Measurements from ENCODE around the gene AAMP.

Gene AAMP

GRCh38 chr2:218228366-218229090 is 41.4 kb downstream of the AAMP start:
- ChIA-PET CTCF (no interaction called here), POLR2A (no interaction called here)
- no peak overlapping the region for H3K27ac ChIP-seq (ENCODE audit: extremely low read depth, low read depth, low read length)
- peaks cover 41 to 87% of the 10 kb centered on the region in 2 experiments for H3K36me3 ChIP-seq (ENCODE audit: control insufficient read depth in 2 of 2, insufficient read depth in 1 of 2, low read length in 2 of 2)
- peaks cover 8% of the 10 kb centered on the region for H3K4me1 ChIP-seq (ENCODE audit: control insufficient read depth, insufficient read depth, low read length)
- no peaks in the 10 kb centered on the region for H3K9me3 ChIP-seq (ENCODE audit: control insufficient read depth, insufficient read depth, low read depth, low read length)
- TF ChIP-seq ZNF629 (tag by site-specific recombination; IDR thresholded peaks at IDR 0.05) (peak; percentile 55; the same call in 1 of the 2 replicates), ZNF138 (tag by site-specific recombination; IDR thresholded peaks at IDR 0.05; ENCODE audit: borderline replicate concordance) (no peak), ZNF157 (tag by site-specific recombination; IDR thresholded peaks at IDR 0.05) (no peak), MEIS1 (CRISPR knock-in tag; IDR thresholded peaks at IDR 0.05; ENCODE audit: borderline replicate concordance) (no peak), ZNF843 (tag by site-specific recombination; IDR thresholded peaks at IDR 0.05) (no peak)
- TF ChIP-seq, protein P1, sequence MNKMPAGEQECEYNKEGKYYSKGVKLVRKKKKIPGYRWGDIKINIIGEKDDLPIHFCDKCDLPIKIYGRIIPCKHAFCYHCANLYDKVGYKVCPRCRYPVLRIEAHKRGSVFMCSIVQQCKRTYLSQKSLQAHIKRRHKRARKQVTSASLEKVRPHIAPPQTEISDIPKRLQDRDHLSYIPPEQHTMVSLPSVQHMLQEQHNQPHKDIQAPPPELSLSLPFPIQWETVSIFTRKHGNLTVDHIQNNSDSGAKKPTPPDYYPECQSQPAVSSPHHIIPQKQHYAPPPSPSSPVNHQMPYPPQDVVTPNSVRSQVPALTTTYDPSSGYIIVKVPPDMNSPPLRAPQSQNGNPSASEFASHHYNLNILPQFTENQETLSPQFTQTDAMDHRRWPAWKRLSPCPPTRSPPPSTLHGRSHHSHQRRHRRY (tag by site-specific recombination; IDR thresholded peaks at IDR 0.05), result no peak
- no peak overlapping the region for H3K4me3 ChIP-seq (ENCODE audit: low read depth, low read length)

DNA sequence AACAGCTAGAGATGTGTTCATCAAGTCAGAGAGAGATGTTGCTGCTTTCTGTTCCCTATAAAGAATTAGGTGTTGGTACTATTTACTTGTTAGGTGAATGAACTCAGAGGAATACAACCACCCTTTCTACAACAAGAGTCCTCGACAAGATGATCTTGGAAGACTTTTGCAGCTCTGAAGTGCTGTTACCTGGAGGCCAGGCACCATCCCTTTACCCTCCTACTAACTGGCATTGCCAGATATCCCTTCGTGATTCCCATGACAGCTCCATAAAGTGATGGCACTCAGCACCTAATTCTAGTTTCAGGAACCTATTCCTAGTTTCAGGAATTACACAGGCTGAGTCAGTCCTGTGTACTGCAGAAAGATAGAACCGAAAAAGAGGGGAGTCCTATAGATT is 43.0 kb downstream of the AAMP start:
- no peak overlapping the region for H3K27ac ChIP-seq (ENCODE audit: extremely low read depth, low read depth, low read length)
- peaks cover 34 to 79% of the 10 kb centered on the region in 2 experiments for H3K36me3 ChIP-seq (ENCODE audit: control insufficient read depth in 2 of 2, insufficient read depth in 1 of 2, low read length in 2 of 2)
- ChIA-PET POLR2A (interaction anchor here (2.0 kb wide), 1 partner anchor 10 kb away, joined by 9 read pairs; the partner anchor contains the start of gene ARPC2), CTCF (interaction anchor here (0.7 kb wide), 1 partner anchor 59 kb away, joined by 3 read pairs; no protein-coding TSS in a partner anchor)
- no peak overlapping the region for H3K4me3 ChIP-seq (ENCODE audit: low read depth, low read length)
- H3K4me1 ChIP-seq (ENCODE audit: control insufficient read depth, insufficient read depth, low read length), result peaks cover 21% of the 10 kb centered on the region
- H3K9me3 ChIP-seq (ENCODE audit: control insufficient read depth, insufficient read depth, low read depth, low read length), result no peaks in the 10 kb centered on the region
- TF ChIP-seq ZNF48 (tag by site-specific recombination; IDR thresholded peaks at IDR 0.05) (no peak), ZNF138 (tag by site-specific recombination; IDR thresholded peaks at IDR 0.05; ENCODE audit: borderline replicate concordance) (no peak), SP3 (tag by site-specific recombination; IDR thresholded peaks at IDR 0.05) (no peak), ZNF791 (tag by site-specific recombination; IDR thresholded peaks at IDR 0.05) (no peak), SETDB1 (IDR thresholded peaks at IDR 0.05; ENCODE audit: insufficient read length, low read length) (no peak), ZNF2 (tag by site-specific recombination; IDR thresholded peaks at IDR 0.05) (no peak), ZNF354C (tag by site-specific recombination; IDR thresholded peaks at IDR 0.05; ENCODE audit: borderline replicate concordance, low read depth) (no peak), ZNF426 (tag by site-specific recombination; IDR thresholded peaks at IDR 0.05) (no peak), ZNF311 (tag by site-specific recombination; IDR thresholded peaks at IDR 0.05; ENCODE audit: borderline replicate concordance) (no peak), ZNF555 (tag by site-specific recombination; conservative IDR thresholded peaks at IDR 0.05) (no peak), ZNF610 (tag by site-specific recombination; IDR thresholded peaks at IDR 0.05; ENCODE audit: borderline replicate concordance) (no peak), ZNF558 (tag by site-specific recombination; IDR thresholded peaks at IDR 0.05) (no peak), SCRT2 (tag by site-specific recombination; IDR thresholded peaks at IDR 0.05) (no peak), ZNF157 (tag by site-specific recombination; IDR thresholded peaks at IDR 0.05) (no peak), ZNF404 (tag by site-specific recombination; IDR thresholded peaks at IDR 0.05) (no peak), ZNF701 (tag by site-specific recombination; IDR thresholded peaks at IDR 0.05) (no peak), HOXD13 (CRISPR knock-in tag; IDR thresholded peaks at IDR 0.05; ENCODE audit: borderline replicate concordance) (no peak)
- TF ChIP-seq, protein P2, sequence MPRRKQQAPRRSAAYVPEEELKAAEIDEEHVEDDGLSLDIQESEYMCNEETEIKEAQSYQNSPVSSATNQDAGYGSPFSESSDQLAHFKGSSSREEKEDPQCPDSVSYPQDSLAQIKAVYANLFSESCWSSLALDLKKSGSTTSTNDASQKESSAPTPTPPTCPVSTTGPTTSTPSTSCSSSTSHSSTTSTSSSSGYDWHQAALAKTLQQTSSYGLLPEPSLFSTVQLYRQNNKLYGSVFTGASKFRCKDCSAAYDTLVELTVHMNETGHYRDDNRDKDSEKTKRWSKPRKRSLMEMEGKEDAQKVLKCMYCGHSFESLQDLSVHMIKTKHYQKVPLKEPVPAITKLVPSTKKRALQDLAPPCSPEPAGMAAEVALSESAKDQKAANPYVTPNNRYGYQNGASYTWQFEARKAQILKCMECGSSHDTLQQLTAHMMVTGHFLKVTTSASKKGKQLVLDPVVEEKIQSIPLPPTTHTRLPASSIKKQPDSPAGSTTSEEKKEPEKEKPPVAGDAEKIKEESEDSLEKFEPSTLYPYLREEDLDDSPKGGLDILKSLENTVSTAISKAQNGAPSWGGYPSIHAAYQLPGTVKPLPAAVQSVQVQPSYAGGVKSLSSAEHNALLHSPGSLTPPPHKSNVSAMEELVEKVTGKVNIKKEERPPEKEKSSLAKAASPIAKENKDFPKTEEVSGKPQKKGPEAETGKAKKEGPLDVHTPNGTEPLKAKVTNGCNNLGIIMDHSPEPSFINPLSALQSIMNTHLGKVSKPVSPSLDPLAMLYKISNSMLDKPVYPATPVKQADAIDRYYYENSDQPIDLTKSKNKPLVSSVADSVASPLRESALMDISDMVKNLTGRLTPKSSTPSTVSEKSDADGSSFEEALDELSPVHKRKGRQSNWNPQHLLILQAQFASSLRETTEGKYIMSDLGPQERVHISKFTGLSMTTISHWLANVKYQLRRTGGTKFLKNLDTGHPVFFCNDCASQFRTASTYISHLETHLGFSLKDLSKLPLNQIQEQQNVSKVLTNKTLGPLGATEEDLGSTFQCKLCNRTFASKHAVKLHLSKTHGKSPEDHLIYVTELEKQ (tag by site-specific recombination; IDR thresholded peaks at IDR 0.05; ENCODE audit: borderline replicate concordance), result no peak

Measured in HEK293 (cell line).